HCT116 (cell line): ENCODE data around the gene FLCN.

Experiments used
- POLR2A ChIP-seq: IDR thresholded peaks from 2 replicates; pipeline ENCODE4 v1.7.0; 2011; ENCODE audit warnings: borderline replicate concordance; ENCODE audit not compliant: insufficient read depth, insufficient read length; ENCODE audit errors: extremely low read depth
- RAD21 ChIP-seq: IDR thresholded peaks from 2 replicates; pipeline ENCODE4 v1.6.1; 2012; ENCODE audit warnings: low read depth, mild to moderate bottlenecking
- TF ChIP-seq, protein P1 (sequence below), 3 experiments: fragments of 200-600 bp in 1 of 3; sonication (generic) in 1 of 3; IDR thresholded peaks in 2 of 3; conservative IDR thresholded peaks in 1 of 3; 2 replicates each; pipeline ENCODE4 v1.5.1; 2012 to 2017; ENCODE audit warnings: low read depth in 2 of 3, low read length in 2 of 3, antibody characterized with exemption in 1 of 3, borderline replicate concordance in 1 of 3, control low read depth in 1 of 3, mild to moderate bottlenecking in 1 of 3, mixed read lengths in 1 of 3, mixed run types in 1 of 3, moderate library complexity in 1 of 3; ENCODE audit not compliant: insufficient read depth in 1 of 3

DNA sequence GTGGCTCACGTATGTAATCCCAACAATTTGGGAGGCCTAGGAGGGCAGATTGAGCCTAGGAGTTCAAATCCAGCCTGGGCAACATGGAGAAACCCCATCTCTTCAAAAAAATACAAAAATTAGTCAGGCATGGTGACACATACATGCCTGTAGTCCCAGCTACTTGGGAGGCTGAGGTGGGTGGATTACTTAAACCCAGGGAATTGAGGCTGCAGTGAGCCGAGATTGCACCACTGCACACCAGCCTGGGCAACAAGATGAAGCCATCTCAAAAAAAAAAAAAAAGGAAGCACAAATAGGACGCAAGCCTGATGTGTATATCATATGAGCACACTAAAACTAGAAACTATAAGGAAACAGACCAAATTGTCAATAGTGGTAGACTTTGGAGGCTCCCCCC is 17.1 kb upstream of the FLCN start:
- TF ChIP-seq, protein P1, sequence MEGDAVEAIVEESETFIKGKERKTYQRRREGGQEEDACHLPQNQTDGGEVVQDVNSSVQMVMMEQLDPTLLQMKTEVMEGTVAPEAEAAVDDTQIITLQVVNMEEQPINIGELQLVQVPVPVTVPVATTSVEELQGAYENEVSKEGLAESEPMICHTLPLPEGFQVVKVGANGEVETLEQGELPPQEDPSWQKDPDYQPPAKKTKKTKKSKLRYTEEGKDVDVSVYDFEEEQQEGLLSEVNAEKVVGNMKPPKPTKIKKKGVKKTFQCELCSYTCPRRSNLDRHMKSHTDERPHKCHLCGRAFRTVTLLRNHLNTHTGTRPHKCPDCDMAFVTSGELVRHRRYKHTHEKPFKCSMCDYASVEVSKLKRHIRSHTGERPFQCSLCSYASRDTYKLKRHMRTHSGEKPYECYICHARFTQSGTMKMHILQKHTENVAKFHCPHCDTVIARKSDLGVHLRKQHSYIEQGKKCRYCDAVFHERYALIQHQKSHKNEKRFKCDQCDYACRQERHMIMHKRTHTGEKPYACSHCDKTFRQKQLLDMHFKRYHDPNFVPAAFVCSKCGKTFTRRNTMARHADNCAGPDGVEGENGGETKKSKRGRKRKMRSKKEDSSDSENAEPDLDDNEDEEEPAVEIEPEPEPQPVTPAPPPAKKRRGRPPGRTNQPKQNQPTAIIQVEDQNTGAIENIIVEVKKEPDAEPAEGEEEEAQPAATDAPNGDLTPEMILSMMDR (IDR thresholded peaks at IDR 0.05 in 2 of 3, conservative IDR thresholded peaks at IDR 0.05 in 1 of 3; ENCODE audit: borderline replicate concordance in 1 of 3, insufficient read depth in 1 of 3, low read depth in 2 of 3, low read length in 2 of 3): no peak
- no peak for TF ChIP-seq POLR2A
- no peak for TF ChIP-seq RAD21
